Measurements from ENCODE around the gene ZFPM1. TPM values are rescaled to one million over a fixed set of nuclear protein-coding genes. Genes with fewer than 3 reads are reported as not detected.

Gene ZFPM1
- total RNA-seq, 2 donors from 2014 or later: 1.7 to 2.4 TPM

DNA sequence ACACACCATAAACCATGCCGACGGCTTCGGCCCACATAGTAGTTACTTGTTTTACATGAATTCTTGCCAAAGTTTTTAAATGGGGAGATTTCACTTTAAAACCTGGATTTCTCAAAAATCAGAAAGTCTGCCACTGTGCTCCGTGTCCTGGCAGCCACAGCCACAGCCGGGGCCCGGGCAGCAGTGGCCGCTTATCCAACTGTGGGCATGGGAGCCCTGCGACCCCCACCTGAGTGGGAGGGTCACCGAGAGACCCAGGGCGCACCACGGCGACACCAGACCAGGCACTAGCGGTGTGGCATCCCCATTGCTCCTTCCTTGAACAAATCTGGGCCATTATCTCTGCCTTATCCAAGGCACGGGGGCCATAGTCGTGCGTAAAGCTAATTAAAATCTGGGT is 40.3 kb upstream of the ZFPM1 start:
- no peak for TF ChIP-seq CTCF (IDR thresholded peaks at IDR 0.05)
- Histone ChIP-seq H3K27ac (no peak overlapping the region), H3K9me3 (no peaks in the 10 kb centered on the region), H3K4me3 (no peak overlapping the region), H3K4me1 (no peaks in the 10 kb centered on the region), H3K27me3 (no peaks in the 10 kb centered on the region), H3K36me3 (no peaks in the 10 kb centered on the region)
- DNase-seq (ENCODE audit: low spot score): no peak

DNA sequence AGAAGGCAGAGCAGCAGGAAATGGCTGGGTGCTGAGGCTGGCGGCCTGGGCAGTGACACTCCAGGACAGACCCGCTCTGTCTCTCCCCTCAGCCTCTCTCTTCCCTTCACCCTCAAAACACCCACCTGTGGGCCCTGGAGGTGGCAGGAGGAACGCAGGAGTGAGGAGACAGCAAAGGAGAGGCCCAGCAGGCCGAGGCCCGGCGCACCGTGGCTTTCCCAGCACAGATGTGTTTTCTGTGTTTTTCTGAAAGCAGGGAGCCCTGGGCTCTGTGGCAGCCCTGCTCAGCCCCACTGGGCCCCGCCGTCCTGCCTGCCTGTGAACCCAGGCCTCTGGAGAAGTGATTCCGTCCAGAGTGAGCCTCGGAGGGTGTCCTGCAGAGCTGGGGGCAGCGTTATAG is 39.8 kb upstream of the ZFPM1 start:
- no peak for DNase-seq (ENCODE audit: low spot score)
- Histone ChIP-seq H3K9me3 (no peaks in the 10 kb centered on the region), H3K27ac (no peak overlapping the region), H3K4me1 (no peaks in the 10 kb centered on the region), H3K27me3 (no peaks in the 10 kb centered on the region), H3K4me3 (no peak overlapping the region), H3K36me3 (no peaks in the 10 kb centered on the region)
- no peak for TF ChIP-seq CTCF (IDR thresholded peaks at IDR 0.05)

DNA sequence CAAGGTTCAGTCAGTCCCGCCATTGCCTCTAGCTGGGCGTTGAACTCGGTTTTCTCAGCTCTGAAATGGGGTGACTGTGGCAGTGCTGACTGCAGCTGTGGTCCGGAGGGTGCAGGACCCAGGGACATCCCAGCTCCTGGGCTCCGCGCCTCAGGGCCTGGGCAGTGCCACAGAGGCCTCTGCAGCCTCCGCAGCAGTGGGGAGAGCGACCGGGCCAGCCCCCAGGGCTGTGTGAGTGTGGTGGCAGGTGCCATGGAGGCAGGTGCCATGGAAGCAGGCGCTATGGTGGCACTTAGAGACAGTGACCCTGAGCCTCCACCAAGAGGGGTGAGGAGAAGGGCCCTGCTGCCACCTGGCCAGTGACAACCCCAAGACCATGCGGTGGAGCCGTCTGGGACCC is 39.4 kb upstream of the ZFPM1 start:
- Histone ChIP-seq H3K27me3 (no peaks in the 10 kb centered on the region), H3K4me3 (no peak overlapping the region), H3K4me1 (no peaks in the 10 kb centered on the region), H3K36me3 (no peaks in the 10 kb centered on the region), H3K27ac (no peak overlapping the region), H3K9me3 (no peaks in the 10 kb centered on the region)
- DNase-seq (ENCODE audit: low spot score): no peak
- TF ChIP-seq CTCF (IDR thresholded peaks at IDR 0.05): no peak

- no peaks in the 10 kb centered on the region for H3K4me1 ChIP-seq
- H3K4me3 ChIP-seq: no peak overlapping the region
- TF ChIP-seq CTCF (IDR thresholded peaks at IDR 0.05): no peak
- no peaks in the 10 kb centered on the region for H3K27me3 ChIP-seq
- no peaks in the 10 kb centered on the region for H3K36me3 ChIP-seq
- H3K9me3 ChIP-seq: no peaks in the 10 kb centered on the region
- no peak overlapping the region for H3K27ac ChIP-seq
- no peak for DNase-seq (ENCODE audit: low spot score)
Measured at GRCh38 chr16:88414521-88415380, 38.3 kb upstream of the ZFPM1 start.

GRCh38 chr16:88415381-88415705 is 37.7 kb upstream of the ZFPM1 start:
- H3K27me3 ChIP-seq: no peaks in the 10 kb centered on the region
- H3K36me3 ChIP-seq: no peaks in the 10 kb centered on the region
- TF ChIP-seq CTCF (IDR thresholded peaks at IDR 0.05): no peak
- no peak overlapping the region for H3K27ac ChIP-seq
- H3K9me3 ChIP-seq: no peaks in the 10 kb centered on the region
- no peaks in the 10 kb centered on the region for H3K4me1 ChIP-seq
- no peak overlapping the region for H3K4me3 ChIP-seq
- no peak for DNase-seq (ENCODE audit: low spot score)
